ENCODE data around the gene DHRS7B.
"Not testable (repeated sequence)": the region's sequence is repeated elsewhere in the genome, so short reads cannot be mapped to it uniquely, and the experiment has no call there.

DHRS7B gene

GRCh38 chr17:21119919-21120249, 6.9 kb upstream of the DHRS7B start:
- no peak overlapping the region for H4K91ac ChIP-seq (ENCODE audit: low read length)
- no peak overlapping the region for H4K8ac ChIP-seq (ENCODE audit: low read length)
- no peak overlapping the region for H3K14ac ChIP-seq (ENCODE audit: low read length in 2 of 2)
- H3K23ac ChIP-seq (ENCODE audit: low read length in 2 of 2) = no peak overlapping the region
- no peak overlapping the region for H2BK5ac ChIP-seq (ENCODE audit: low read depth, low read length, poor library complexity, severe bottlenecking)
- WGBS = no CpG with 5 or more reads among the region's 5 CpGs
- no peak overlapping the region for H2AK5ac ChIP-seq (ENCODE audit: low read length, severe bottlenecking)
- DNase-seq = no peak
- H3K36me3 ChIP-seq (ENCODE audit: control insufficient read depth in 1 of 2, insufficient read depth in 2 of 2, low read depth in 1 of 2, low read length in 2 of 2) = no peaks in the 10 kb centered on the region
- H2AFZ ChIP-seq (ENCODE audit: low read depth, low read length) = no peak overlapping the region
- no peak overlapping the region for H3K9ac ChIP-seq (ENCODE audit: low read length)
- H2BK120ac ChIP-seq (ENCODE audit: low read depth, low read length) = no peak overlapping the region
- H3K4me3 ChIP-seq (ENCODE audit: insufficient read depth in 1 of 2, low read depth in 1 of 2, low read length in 2 of 2) = no peak overlapping the region
- H3K4ac ChIP-seq (ENCODE audit: low read depth in 1 of 2, low read length in 2 of 2) = no peak overlapping the region
- H3K9me3 ChIP-seq (ENCODE audit: control insufficient read depth, low read length) = no peaks in the 10 kb centered on the region
- no peak overlapping the region for H3K4me2 ChIP-seq (ENCODE audit: low read length, poor library complexity, severe bottlenecking)
- no peak overlapping the region for H2BK15ac ChIP-seq (ENCODE audit: low read depth, poor library complexity, severe bottlenecking)
- H3K4me1 ChIP-seq (ENCODE audit: control insufficient read depth, insufficient read depth, low read depth, low read length) = no peaks in the 10 kb centered on the region
- H3K27me3 ChIP-seq (ENCODE audit: control insufficient read depth in 1 of 2, insufficient read depth in 1 of 2, low read length in 2 of 2) = peaks cover 28 to 30% of the 10 kb centered on the region in 2 experiments
- H3K79me1 ChIP-seq (replicated peaks; ENCODE audit: low read length, poor library complexity, severe bottlenecking) = no peaks in the 10 kb centered on the region
- H2BK12ac ChIP-seq (ENCODE audit: low read length in 2 of 2) = no peak overlapping the region
- no peak overlapping the region for H3K27ac ChIP-seq (ENCODE audit: low read length, poor library complexity, severe bottlenecking)
- no peak overlapping the region for H3K18ac ChIP-seq (ENCODE audit: low read depth in 1 of 2, low read length in 2 of 2)

GRCh38 chr17:21124086-21124485, 2.7 kb upstream of the DHRS7B start:
- Histone ChIP-seq H3K79me1 (replicated peaks; ENCODE audit: low read length, poor library complexity, severe bottlenecking) (peaks cover 6% of the 10 kb centered on the region), H3K9me3 (ENCODE audit: control insufficient read depth, low read length) (no peaks in the 10 kb centered on the region), H3K4me3 (ENCODE audit: insufficient read depth in 1 of 2, low read depth in 1 of 2, low read length in 2 of 2) (no peak overlapping the region), H3K27ac (ENCODE audit: low read length, poor library complexity, severe bottlenecking) (no peak overlapping the region), H2BK15ac (ENCODE audit: low read depth, poor library complexity, severe bottlenecking) (no peak overlapping the region), H3K18ac (ENCODE audit: low read depth in 1 of 2, low read length in 2 of 2) (no peak overlapping the region), H3K9ac (ENCODE audit: low read length) (no peak overlapping the region), H3K23ac (ENCODE audit: low read length in 2 of 2) (no peak overlapping the region), H3K4me1 (ENCODE audit: control insufficient read depth, insufficient read depth, low read depth, low read length) (no peaks in the 10 kb centered on the region), H3K27me3 (ENCODE audit: control insufficient read depth in 1 of 2, insufficient read depth in 1 of 2, low read length in 2 of 2) (peaks cover 3 to 9% of the 10 kb centered on the region in 2 experiments), H4K91ac (ENCODE audit: low read length) (no peak overlapping the region), H2BK12ac (ENCODE audit: low read length in 2 of 2) (no peak overlapping the region), H2AK5ac (ENCODE audit: low read length, severe bottlenecking) (no peak overlapping the region), H3K14ac (ENCODE audit: low read length in 2 of 2) (no peak overlapping the region), H3K36me3 (ENCODE audit: control insufficient read depth in 1 of 2, insufficient read depth in 2 of 2, low read depth in 1 of 2, low read length in 2 of 2) (no peaks in the 10 kb centered on the region), H3K4me2 (ENCODE audit: low read length, poor library complexity, severe bottlenecking) (no peak overlapping the region), H2BK5ac (ENCODE audit: low read depth, low read length, poor library complexity, severe bottlenecking) (no peak overlapping the region), H3K4ac (ENCODE audit: low read depth in 1 of 2, low read length in 2 of 2) (no peak overlapping the region), H2BK120ac (ENCODE audit: low read depth, low read length) (no peak overlapping the region), H2AFZ (ENCODE audit: low read depth, low read length) (no peak overlapping the region), H4K8ac (ENCODE audit: low read length) (no peak overlapping the region)
- WGBS = 56% methylated on average over 3 of the region's 4 CpGs
- DNase-seq = no peak

- H2BK5ac ChIP-seq (ENCODE audit: low read depth, low read length, poor library complexity, severe bottlenecking); H2BK12ac ChIP-seq (ENCODE audit: low read length in 2 of 2); H3K9ac ChIP-seq (ENCODE audit: low read length); H3K18ac ChIP-seq (ENCODE audit: low read depth in 1 of 2, low read length in 2 of 2); H3K9me3 ChIP-seq (ENCODE audit: control insufficient read depth, low read length); H3K36me3 ChIP-seq (ENCODE audit: control insufficient read depth in 1 of 2, insufficient read depth in 2 of 2, low read depth in 1 of 2, low read length in 2 of 2); H3K14ac ChIP-seq (ENCODE audit: low read length in 2 of 2); H3K4me3 ChIP-seq (ENCODE audit: insufficient read depth in 1 of 2, low read depth in 1 of 2, low read length in 2 of 2); H3K23ac ChIP-seq (ENCODE audit: low read length in 2 of 2); H3K79me1 ChIP-seq (replicated peaks; ENCODE audit: low read length, poor library complexity, severe bottlenecking); H3K4ac ChIP-seq (ENCODE audit: low read depth in 1 of 2, low read length in 2 of 2); H3K4me2 ChIP-seq (ENCODE audit: low read length, poor library complexity, severe bottlenecking); H3K4me1 ChIP-seq (ENCODE audit: control insufficient read depth, insufficient read depth, low read depth, low read length); H2AFZ ChIP-seq (ENCODE audit: low read depth, low read length); H2AK5ac ChIP-seq (ENCODE audit: low read length, severe bottlenecking); H4K91ac ChIP-seq (ENCODE audit: low read length); H3K27ac ChIP-seq (ENCODE audit: low read length, poor library complexity, severe bottlenecking); H2BK15ac ChIP-seq (ENCODE audit: low read depth, poor library complexity, severe bottlenecking); H2BK120ac ChIP-seq (ENCODE audit: low read depth, low read length); DNase-seq; H4K8ac ChIP-seq (ENCODE audit: low read length); H3K27me3 ChIP-seq (ENCODE audit: control insufficient read depth in 1 of 2, insufficient read depth in 1 of 2, low read length in 2 of 2): not testable (repeated sequence)
- WGBS = 96% methylated on average over 4 of the region's 4 CpGs
Observed at GRCh38 chr17:21124517-21124916, 2.2 kb upstream of the DHRS7B start.

GRCh38 chr17:21125862-21126261, 902 bp upstream of the DHRS7B start:
- Histone ChIP-seq H2BK5ac (ENCODE audit: low read depth, low read length, poor library complexity, severe bottlenecking) (no peak overlapping the region), H3K18ac (ENCODE audit: low read depth in 1 of 2, low read length in 2 of 2) (no peak overlapping the region), H2BK120ac (ENCODE audit: low read depth, low read length) (no peak overlapping the region), H3K23ac (ENCODE audit: low read length in 2 of 2) (no peak overlapping the region), H3K36me3 (ENCODE audit: control insufficient read depth in 1 of 2, insufficient read depth in 2 of 2, low read depth in 1 of 2, low read length in 2 of 2) (no peaks in the 10 kb centered on the region), H3K27me3 (ENCODE audit: control insufficient read depth in 1 of 2, insufficient read depth in 1 of 2, low read length in 2 of 2) (peaks cover 3 to 9% of the 10 kb centered on the region in 2 experiments), H2BK15ac (ENCODE audit: low read depth, poor library complexity, severe bottlenecking) (no peak overlapping the region), H4K8ac (ENCODE audit: low read length) (no peak overlapping the region), H3K4me1 (ENCODE audit: control insufficient read depth, insufficient read depth, low read depth, low read length) (no peaks in the 10 kb centered on the region), H3K4me3 (ENCODE audit: insufficient read depth in 1 of 2, low read depth in 1 of 2, low read length in 2 of 2) (peak overlapping the region in 1 of 2 experiments; percentile 97), H4K91ac (ENCODE audit: low read length) (no peak overlapping the region), H3K9me3 (ENCODE audit: control insufficient read depth, low read length) (no peaks in the 10 kb centered on the region), H3K79me1 (replicated peaks; ENCODE audit: low read length, poor library complexity, severe bottlenecking) (peaks cover 12% of the 10 kb centered on the region), H3K9ac (ENCODE audit: low read length) (no peak overlapping the region), H2BK12ac (ENCODE audit: low read length in 2 of 2) (no peak overlapping the region), H2AK5ac (ENCODE audit: low read length, severe bottlenecking) (no peak overlapping the region), H3K4ac (ENCODE audit: low read depth in 1 of 2, low read length in 2 of 2) (no peak overlapping the region), H3K27ac (ENCODE audit: low read length, poor library complexity, severe bottlenecking) (no peak overlapping the region), H3K4me2 (ENCODE audit: low read length, poor library complexity, severe bottlenecking) (no peak overlapping the region), H2AFZ (ENCODE audit: low read depth, low read length) (no peak overlapping the region), H3K14ac (ENCODE audit: low read length in 2 of 2) (no peak overlapping the region)
- 71% methylated on average over 4 of the region's 6 CpGs for WGBS
- no peak for DNase-seq

All from mesenchymal stem cell (in vitro differentiated cells and primary cell).